ENCODE results near the gene CCDC152.

Gene CCDC152

DNA sequence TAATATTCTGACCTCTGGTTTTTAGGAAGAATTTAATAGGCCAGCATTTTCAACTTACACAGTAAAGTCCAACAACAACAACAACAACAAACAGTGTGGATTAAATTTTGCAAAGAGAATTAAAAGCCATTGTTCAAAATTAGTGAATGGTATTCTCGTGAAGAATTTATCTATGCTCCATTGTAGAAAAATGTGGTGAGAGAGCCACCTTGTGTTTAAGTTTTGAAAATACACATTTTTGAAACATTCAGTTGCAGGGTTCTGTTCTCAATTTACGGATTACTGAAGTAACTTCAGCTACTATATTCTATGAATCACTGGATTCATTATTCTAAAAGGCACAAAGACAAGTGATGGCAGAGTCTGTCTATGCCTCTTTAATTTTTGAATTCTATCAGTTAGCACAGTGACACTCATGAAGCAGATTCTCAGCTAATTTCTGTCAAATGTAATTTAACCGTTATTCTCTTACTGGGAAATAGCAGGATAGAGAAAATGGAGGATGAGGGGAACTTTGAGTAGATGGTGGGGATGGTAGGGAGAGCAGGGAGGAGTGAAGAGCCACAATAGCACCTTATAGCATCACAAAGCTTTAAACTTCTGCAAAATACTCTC is 11.0 kb downstream of the CCDC152 start:
- H4K20me1 ChIP-seq (ENCODE audit: insufficient read depth, low read length) = no peaks in the 10 kb centered on the region
- H3K27me3 ChIP-seq (ENCODE audit: insufficient read depth, low read length) = no peaks in the 10 kb centered on the region
- TF ChIP-seq EZH2 (IDR thresholded peaks at IDR 0.05; ENCODE audit: borderline replicate concordance, low read length) = no peak
- TF ChIP-seq CTCF (IDR thresholded peaks at IDR 0.05; ENCODE audit: low read length) = peak; percentile 64
- H3K9me3 ChIP-seq (ENCODE audit: low read length) = no peaks in the 10 kb centered on the region
- H3K9me2 ChIP-seq (ENCODE audit: low read depth, low read length) = no peaks in the 10 kb centered on the region
- no peak overlapping the region for H3K4me2 ChIP-seq (ENCODE audit: low read length)
- H3K36me3 ChIP-seq (ENCODE audit: insufficient read depth, low read length) = no peaks in the 10 kb centered on the region
- H2AFZ ChIP-seq (ENCODE audit: low read length) = no peak overlapping the region
- H3K4me1 ChIP-seq (ENCODE audit: insufficient read depth, low read length, severe bottlenecking) = no peaks in the 10 kb centered on the region
- no peaks in the 10 kb centered on the region for H3K79me2 ChIP-seq (ENCODE audit: insufficient read depth, low read length)
- H3K9ac ChIP-seq (ENCODE audit: low read length) = no peak overlapping the region
- H3F3A ChIP-seq (ENCODE audit: insufficient read depth, low read length) = no peaks in the 10 kb centered on the region
- H3K4me3 ChIP-seq (ENCODE audit: low read depth, low read length, poor library complexity, severe bottlenecking) = no peak overlapping the region
- H3K27ac ChIP-seq (ENCODE audit: low read depth, low read length, poor library complexity, severe bottlenecking) = no peak overlapping the region

DNA sequence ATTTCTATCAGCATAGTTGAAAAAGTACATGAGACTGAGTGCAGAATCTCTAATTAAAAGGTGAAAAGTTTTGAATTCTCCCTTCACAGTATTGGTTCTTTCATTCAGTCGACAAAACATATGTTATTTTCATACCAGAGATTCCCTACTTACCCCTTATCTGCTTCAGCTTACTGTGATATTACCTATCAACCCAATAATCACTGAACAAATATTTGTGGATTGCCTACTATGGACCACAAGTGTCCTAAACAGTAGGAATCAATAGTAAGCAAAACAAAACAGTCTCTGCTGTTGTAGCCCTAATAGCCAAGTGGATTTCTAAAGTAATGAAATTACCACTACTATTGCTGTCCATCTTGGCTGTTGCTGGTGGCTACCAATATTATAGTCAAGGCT is 11.5 kb downstream of the CCDC152 start:
- no peak overlapping the region for H3K4me3 ChIP-seq (ENCODE audit: low read depth, low read length, poor library complexity, severe bottlenecking)
- no peaks in the 10 kb centered on the region for H3K36me3 ChIP-seq (ENCODE audit: insufficient read depth, low read length)
- no peaks in the 10 kb centered on the region for H3K4me1 ChIP-seq (ENCODE audit: insufficient read depth, low read length, severe bottlenecking)
- H2AFZ ChIP-seq (ENCODE audit: low read length) = no peak overlapping the region
- H3K9me2 ChIP-seq (ENCODE audit: low read depth, low read length) = no peaks in the 10 kb centered on the region
- no peak overlapping the region for H3K9ac ChIP-seq (ENCODE audit: low read length)
- H3K9me3 ChIP-seq (ENCODE audit: low read length) = no peaks in the 10 kb centered on the region
- H3F3A ChIP-seq (ENCODE audit: insufficient read depth, low read length) = no peaks in the 10 kb centered on the region
- H3K79me2 ChIP-seq (ENCODE audit: insufficient read depth, low read length) = no peaks in the 10 kb centered on the region
- H3K27me3 ChIP-seq (ENCODE audit: insufficient read depth, low read length) = no peaks in the 10 kb centered on the region
- H3K27ac ChIP-seq (ENCODE audit: low read depth, low read length, poor library complexity, severe bottlenecking) = no peak overlapping the region
- no peaks in the 10 kb centered on the region for H4K20me1 ChIP-seq (ENCODE audit: insufficient read depth, low read length)
- no peak overlapping the region for H3K4me2 ChIP-seq (ENCODE audit: low read length)
- TF ChIP-seq EZH2 (IDR thresholded peaks at IDR 0.05; ENCODE audit: borderline replicate concordance, low read length) = no peak

GRCh38 chr5:42770003-42770402 is 13.4 kb downstream of the CCDC152 start:
- TF ChIP-seq EZH2 (IDR thresholded peaks at IDR 0.05; ENCODE audit: borderline replicate concordance, low read length) = no peak
- TF ChIP-seq CTCF (IDR thresholded peaks at IDR 0.05; ENCODE audit: low read length) = no peak

More at GRCh38 chr5:42770003-42770402, 13.4 kb downstream of the CCDC152 start:
- H2AFZ ChIP-seq (ENCODE audit: low read length) = no peak overlapping the region
- no peak overlapping the region for H3K4me2 ChIP-seq (ENCODE audit: low read length)
- no peak overlapping the region for H3K9ac ChIP-seq (ENCODE audit: low read length)
- H3K27ac ChIP-seq (ENCODE audit: low read depth, low read length, poor library complexity, severe bottlenecking) = no peak overlapping the region
- no peaks in the 10 kb centered on the region for H3F3A ChIP-seq (ENCODE audit: insufficient read depth, low read length)
- H3K9me2 ChIP-seq (ENCODE audit: low read depth, low read length) = no peaks in the 10 kb centered on the region
- no peaks in the 10 kb centered on the region for H3K4me1 ChIP-seq (ENCODE audit: insufficient read depth, low read length, severe bottlenecking)
- no peak overlapping the region for H3K4me3 ChIP-seq (ENCODE audit: low read depth, low read length, poor library complexity, severe bottlenecking)
- H3K36me3 ChIP-seq (ENCODE audit: insufficient read depth, low read length) = no peaks in the 10 kb centered on the region
- no peaks in the 10 kb centered on the region for H4K20me1 ChIP-seq (ENCODE audit: insufficient read depth, low read length)
- H3K79me2 ChIP-seq (ENCODE audit: insufficient read depth, low read length) = no peaks in the 10 kb centered on the region
- H3K27me3 ChIP-seq (ENCODE audit: insufficient read depth, low read length) = no peaks in the 10 kb centered on the region
- no peaks in the 10 kb centered on the region for H3K9me3 ChIP-seq (ENCODE audit: low read length)
